NAMALWA (cell line): ENCODE measurements around the gene PPP4R1.

Experiments
- DNase-seq: peaks from one replicate; pipeline ENCODE4 v3.0.0-alpha.2; 2015; ENCODE audit warnings: low spot score

The PPP4R1 gene

GRCh38 chr18:9587924-9588323 is 26.4 kb downstream of the PPP4R1 start:
- no peak for DNase-seq

- DNase-seq, result no peak
These were observed 27.5 kb downstream of the PPP4R1 start for GRCh38 chr18:9586814-9587213.

- DNase-seq, result no peak
These were observed 32.7 kb downstream of the PPP4R1 start for GRCh38 chr18:9581667-9582066.

DNA sequence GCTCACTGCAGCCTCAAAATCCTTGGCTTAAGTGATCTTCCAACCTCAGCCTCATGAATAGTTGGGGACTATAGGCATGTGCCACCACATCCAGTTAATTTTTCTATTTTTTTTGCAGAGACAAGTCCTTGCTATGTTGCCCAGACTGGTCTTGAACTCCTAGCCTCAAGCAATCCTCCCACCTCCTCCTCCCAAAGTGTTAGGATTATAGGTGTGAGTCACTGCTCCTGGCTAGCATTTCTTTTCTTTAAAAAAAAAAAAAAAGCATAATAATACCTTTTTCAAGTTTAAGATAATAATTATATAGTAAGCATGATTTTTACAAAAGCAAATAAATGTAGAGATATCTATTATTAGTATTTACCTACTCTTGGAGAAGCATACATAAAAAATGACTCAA is 36.1 kb downstream of the PPP4R1 start:
- no peak for DNase-seq

DNA sequence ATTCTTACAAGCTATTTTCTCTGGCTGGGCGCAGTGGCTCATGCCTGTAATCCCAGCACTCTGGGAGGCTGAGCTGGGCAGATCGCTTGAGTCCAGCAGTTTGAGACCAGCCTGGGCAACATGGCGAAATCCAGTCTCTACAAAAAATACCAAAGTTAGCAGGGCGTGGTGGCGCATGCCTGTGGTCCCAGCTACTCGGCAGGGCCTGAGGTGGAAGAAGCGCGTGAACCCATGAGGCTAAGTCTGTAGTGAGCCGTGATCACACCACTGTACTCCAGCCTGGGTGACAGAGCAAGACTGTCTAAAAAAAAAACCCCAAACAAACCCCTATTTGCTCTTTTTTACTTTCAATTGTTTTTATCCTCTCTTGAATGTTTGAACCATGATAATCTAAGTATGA is 37.0 kb downstream of the PPP4R1 start:
- DNase-seq, result no peak

DNA sequence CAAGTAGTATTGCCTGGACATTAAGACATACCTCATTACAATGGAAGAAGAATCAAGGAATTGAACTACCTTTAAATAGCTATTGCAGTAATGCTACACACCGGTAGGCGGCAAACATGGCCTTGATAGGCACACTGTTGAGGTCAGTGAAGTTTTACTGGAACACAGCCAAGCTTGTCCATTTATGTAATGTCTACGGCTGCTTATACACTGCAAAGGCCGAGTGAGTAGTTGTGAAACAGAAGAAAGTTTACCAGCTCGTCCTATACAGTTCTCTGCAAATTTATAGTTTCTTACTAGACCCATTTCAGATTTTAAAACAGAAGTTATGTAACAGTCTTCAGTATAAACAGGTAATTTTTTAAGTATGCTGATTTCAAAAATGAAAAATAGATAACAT is 38.8 kb downstream of the PPP4R1 start:
- peak; percentile 67 for DNase-seq

GRCh38 chr18:9574473-9575115 is 39.8 kb downstream of the PPP4R1 start:
- DNase-seq, result no peak

DNA sequence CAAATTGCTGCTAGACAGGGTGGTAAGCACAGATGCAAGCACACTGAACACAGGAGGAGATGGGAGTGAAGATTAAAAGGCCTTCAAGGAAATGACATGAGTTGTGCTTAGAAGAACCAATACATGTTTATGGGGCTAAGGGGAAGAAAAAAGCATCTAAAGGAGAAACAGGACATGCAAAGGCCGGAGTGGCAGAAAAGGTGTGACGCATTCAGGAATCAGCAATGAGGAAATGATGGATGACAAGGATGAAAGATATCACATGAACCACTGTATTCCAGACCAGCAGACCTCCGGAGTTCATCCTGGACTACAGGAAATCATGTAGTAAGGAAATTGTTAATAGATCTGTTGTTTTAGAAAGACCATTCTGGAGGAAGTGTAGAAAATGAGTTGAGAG is 42.8 kb downstream of the PPP4R1 start:
- no peak for DNase-seq

- no peak for DNase-seq
These were observed 44.1 kb downstream of the PPP4R1 start for GRCh38 chr18:9570255-9570654.

GRCh38 chr18:9569178-9569577 is 45.2 kb downstream of the PPP4R1 start:
- DNase-seq, result no peak

DNA sequence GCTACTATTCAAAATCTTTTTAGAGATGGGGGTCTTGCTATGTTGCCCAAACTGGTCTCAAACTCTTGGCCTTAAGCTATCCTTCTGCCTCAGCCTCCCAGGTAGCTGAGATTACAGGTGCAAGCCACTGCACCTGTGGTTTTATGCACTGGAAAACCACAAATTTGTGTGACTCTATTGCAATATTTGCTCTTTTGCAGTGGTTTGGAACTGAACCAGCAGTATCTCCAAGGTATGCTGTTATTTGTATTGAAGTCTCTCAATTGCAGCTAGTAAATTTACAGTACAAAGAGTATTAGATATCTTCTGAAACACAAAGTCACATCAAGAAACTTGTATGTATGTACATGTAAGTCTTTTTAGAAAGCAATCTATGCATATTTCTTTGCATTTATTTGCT is 46.2 kb downstream of the PPP4R1 start:
- no peak for DNase-seq

- DNase-seq, result no peak
These were observed 49.0 kb downstream of the PPP4R1 start for GRCh38 chr18:9565407-9565806.

DNA sequence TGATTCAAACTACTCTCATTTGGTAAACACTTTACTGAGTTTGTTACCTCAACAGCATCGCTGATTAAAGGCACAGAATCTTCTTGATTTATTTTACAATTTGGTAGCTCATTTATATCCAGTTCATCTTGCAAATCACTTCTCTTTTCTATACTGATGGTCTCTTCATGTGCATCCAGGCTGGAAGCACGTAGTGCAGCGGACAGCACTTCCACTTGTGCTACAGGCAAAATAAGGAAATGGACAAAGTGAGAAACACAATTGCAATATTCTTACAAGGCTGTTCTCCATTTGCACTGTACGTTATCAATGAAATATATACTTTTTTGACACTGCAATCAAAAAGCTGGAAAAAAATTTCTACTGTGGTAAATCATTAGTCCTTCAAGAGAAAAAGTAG is 51.0 kb downstream of the PPP4R1 start:
- DNase-seq, result no peak

DNA sequence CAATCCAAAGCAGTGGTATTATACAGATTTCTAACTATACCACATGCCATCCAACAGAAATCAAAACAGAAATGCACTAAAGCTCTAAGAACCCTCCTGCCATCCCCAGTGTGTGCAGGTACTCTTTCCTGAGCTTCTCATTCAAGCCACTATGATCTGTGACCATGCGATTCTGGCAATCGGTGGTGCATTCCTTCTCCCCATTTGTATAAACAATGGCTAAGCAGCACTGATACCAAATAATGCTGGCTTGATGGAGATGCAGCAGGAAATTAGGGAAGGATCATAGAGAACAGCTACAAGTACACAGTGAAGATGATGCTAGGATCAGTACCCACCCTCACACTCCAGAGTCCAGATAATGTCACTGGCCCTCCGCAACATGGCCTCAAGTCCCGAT is 51.8 kb downstream of the PPP4R1 start:
- no peak for DNase-seq

DNA sequence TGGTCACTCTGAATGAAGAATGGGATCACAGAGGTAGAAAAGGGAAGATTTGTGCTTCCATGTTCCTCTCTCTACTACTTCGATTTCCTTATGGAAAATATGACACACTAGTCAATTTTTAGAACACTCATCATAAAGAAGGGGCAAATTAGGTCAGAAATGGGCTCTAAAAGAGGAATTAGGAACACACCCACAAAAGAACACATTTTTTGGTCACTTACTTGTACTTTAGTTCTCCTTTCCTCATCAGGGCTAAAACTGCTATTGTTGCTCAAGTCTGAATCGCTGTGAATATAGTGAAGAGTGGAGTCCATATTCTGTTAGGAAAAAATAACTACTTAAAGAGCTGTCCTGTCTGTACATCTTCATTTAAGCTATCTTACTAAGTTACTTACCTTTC is 52.6 kb downstream of the PPP4R1 start:
- DNase-seq, result no peak

DNA sequence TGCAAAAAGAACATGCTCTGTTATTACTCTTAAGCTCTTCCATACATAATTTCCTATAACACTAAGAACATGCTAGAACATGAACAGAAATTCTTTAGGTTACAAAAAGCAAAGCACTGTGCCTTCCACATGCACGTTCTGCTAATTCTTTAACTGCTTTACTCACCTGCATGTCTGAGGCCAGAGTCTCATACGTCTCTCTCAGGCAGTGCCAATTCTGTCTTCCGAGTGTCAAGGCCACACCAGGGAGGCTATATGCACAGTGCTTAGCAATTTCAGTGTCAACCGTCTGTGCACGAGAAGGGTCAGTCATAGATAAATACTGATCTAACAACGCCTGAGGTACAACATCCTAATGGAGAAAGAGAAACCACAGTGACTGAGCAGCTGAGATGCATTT is 55.1 kb downstream of the PPP4R1 start:
- DNase-seq, result no peak

DNA sequence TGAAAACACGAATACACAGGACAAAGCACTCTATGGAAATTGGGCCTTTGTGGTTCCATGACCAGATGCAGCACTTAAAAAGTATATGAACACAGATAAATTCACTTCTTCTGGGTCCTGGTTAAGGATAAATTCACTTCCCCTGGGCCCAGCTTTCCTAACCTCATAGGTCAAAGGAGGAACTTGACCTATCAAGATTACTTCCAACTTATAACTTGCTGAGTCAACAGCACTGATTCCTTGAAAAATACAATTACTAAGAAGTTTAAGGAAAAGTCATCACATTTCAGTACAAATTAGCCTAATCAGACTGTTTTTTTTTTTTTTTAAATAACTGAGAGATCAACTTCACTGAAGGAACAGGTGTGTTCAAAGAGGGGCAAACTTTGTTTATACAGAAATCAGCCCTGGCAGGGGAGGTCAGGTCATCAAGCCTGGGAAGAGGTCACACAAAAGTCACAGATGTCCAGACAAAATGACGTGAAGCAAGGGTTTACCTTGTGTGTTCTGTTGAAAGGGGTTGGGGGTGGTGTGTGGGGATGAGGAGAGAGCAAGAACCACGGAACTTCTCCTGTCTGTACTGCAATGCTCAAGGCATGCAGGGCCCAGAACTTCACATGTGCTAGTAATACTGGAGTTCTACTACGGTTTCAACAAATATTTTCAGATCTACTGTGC is 55.8 kb downstream of the PPP4R1 start:
- DNase-seq, result no peak

- no peak for DNase-seq
These were observed 57.0 kb downstream of the PPP4R1 start for GRCh38 chr18:9557250-9557943.

DNA sequence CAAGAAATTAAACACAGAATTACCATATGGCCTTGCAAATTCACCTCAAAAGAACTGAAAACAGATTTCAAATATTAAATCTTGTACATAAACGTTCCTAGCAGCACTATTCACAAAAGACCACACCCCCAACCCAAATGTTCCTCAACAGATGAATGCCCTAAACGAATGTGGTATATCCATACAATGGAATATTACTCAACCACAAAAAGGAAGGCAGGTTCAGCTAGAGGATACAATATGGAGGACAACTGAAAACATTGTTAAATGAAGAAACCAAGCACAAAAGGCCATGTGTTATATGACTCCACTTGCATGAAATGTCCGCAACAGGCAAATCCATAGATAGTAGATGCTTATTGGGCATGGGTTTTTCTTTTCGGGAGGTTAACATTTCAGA is 61.7 kb downstream of the PPP4R1 start:
- no peak for DNase-seq

DNA sequence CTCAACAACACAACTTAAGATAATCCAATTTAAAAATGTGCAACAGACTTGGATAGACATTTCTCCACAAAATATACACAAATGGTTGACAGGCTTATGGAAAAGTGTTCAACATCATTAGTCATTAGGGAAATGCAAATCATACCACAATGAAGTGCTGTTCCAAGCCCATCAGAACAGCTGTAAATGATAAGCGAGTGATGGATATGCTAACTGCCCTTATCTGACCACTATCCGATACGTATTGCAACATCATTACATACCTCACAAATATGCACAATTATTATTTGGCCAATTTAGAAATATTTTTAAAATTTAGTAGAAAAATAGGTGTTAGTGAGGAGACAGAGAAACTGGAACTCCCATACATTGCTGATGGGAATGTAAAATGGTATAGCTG is 62.2 kb downstream of the PPP4R1 start:
- DNase-seq, result no peak

GRCh38 chr18:9550429-9550828 is 63.9 kb downstream of the PPP4R1 start:
- no peak for DNase-seq

GRCh38 chr18:9549405-9549804 is 65.0 kb downstream of the PPP4R1 start:
- no peak for DNase-seq

DNA sequence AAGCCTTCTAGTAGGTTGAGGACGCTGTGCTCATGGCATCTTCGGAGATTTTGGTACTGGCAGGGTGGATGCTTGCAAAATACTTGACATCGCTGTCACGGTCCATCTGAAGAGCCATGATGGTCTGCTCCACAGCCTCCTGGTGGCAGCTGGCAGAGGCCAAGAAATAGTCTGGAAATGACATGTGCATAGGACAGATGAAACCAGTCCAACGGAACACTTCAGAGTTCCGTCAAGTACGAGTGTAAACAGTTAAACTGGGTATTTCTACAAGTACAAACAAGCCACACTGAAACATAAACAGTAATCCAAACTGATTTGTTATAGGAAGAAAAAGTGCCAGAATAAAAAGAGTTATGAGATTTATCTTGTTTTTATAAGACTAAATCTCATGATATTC is 66.6 kb downstream of the PPP4R1 start:
- DNase-seq, result no peak

DNA sequence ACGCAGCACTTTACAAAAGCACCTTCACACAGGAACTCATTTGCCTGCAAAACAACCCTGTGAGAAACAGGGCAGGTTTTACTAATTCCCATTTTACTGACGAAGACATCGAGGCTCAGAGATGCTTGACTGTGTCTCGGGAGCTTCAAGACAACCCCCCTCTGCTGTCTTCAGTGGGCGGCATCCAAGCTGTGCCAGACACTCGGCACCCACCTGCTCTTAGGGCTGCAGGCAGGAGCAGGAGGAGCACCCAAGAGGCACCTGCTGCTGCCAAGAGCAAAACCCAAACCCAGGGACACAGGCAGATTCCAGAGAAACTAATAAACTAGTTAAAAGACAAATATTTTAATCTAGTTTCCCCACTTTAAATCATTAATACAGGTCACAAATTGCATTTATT is 67.9 kb downstream of the PPP4R1 start:
- DNase-seq, result no peak
